ENCODE data around the gene FAM83D.
A peak's percentile ranks its signal among the peaks of the same experiment; 100 is the strongest.

Gene FAM83D

GRCh38 chr20:38926142-38926933, at the start of gene FAM83D:
FAM83D (plus strand) TSS chr20:38926417; CDS start chr20:38926443, 26 bp downstream.
- DNase-seq = peak; percentile 99

GRCh38 chr20:38877483-38877882, 48.7 kb upstream of the FAM83D start:
- DNase-seq = no peak

GRCh38 chr20:38878866-38879265, 47.4 kb upstream of the FAM83D start:
- DNase-seq = no peak

- no peak for DNase-seq
Measured at GRCh38 chr20:38880952-38881735, 45.1 kb upstream of the FAM83D start.

GRCh38 chr20:38881806-38882440, 44.3 kb upstream of the FAM83D start:
- no peak for DNase-seq

GRCh38 chr20:38882600-38882999, 43.6 kb upstream of the FAM83D start:
- no peak for DNase-seq

- DNase-seq = no peak
Measured at GRCh38 chr20:38883081-38883980, 42.9 kb upstream of the FAM83D start.

GRCh38 chr20:38883981-38884733, 42.1 kb upstream of the FAM83D start:
- DNase-seq = no peak

GRCh38 chr20:38885357-38885756, 40.9 kb upstream of the FAM83D start:
- DNase-seq = no peak

GRCh38 chr20:38888059-38888831, 38.0 kb upstream of the FAM83D start:
- DNase-seq = no peak

GRCh38 chr20:38889050-38889449, 37.2 kb upstream of the FAM83D start:
- no peak for DNase-seq

- DNase-seq = no peak
Measured at GRCh38 chr20:38889792-38890496, 36.3 kb upstream of the FAM83D start.

GRCh38 chr20:38890497-38890818, 35.8 kb upstream of the FAM83D start:
- DNase-seq = peak; percentile 57

- peak; percentile 53 for DNase-seq
Measured at GRCh38 chr20:38892091-38892981, 33.9 kb upstream of the FAM83D start.

- DNase-seq = no peak
Measured at GRCh38 chr20:38893056-38893564, 33.1 kb upstream of the FAM83D start.

- peak; percentile 89 for DNase-seq
Measured at GRCh38 chr20:38893565-38894090, 32.6 kb upstream of the FAM83D start.

- no peak for DNase-seq
Measured at GRCh38 chr20:38894091-38894847, 31.9 kb upstream of the FAM83D start.
